ENCODE data around the gene GPR108.

DNA sequence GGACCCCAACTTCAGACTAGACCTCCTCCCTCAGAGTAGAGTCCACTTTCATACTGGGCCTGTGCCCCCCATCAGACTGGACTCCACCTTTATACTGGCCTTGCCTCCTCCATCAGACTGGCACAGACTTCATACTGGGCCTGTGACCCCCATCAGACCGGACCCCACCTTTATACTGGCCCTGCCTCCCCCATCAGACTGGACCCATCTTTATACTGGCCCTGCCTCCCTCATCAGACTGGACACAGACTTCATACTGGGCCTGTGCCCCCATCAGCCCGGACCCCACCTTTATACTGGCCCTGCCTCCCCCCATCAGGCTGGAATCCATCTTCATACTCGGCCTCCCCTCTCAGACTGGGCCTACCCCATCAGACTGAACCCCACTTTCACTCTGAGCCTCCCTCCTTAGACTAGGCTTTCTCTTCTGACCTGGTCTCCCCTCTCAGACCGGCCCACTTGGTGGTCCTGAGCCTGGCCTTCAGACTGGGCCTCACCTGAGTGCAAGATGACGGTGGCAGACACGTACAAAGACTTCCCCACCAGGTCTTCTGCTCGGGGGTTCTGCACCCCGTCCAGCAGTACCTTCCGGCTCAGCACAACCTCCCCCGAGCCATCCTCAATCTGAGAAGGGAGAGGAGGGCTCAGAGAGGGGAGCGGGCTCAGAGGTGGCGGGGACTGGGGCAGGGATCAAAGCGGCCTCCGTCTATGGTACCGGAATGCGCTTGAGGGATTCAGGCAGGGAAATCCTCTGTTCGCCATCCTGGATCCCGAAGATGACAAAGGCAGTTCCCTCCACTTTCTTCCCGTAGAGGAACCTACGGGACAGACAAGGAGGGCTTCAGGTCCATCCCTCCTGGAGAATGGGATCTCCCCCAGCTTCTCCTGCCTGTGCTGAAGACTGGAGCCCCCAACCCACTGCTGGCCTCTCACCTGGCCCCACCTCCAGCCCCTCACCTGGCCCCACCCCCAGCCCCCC is 24.4 kb downstream of the GPR108 start:
- TF ChIP-seq, protein P1, sequence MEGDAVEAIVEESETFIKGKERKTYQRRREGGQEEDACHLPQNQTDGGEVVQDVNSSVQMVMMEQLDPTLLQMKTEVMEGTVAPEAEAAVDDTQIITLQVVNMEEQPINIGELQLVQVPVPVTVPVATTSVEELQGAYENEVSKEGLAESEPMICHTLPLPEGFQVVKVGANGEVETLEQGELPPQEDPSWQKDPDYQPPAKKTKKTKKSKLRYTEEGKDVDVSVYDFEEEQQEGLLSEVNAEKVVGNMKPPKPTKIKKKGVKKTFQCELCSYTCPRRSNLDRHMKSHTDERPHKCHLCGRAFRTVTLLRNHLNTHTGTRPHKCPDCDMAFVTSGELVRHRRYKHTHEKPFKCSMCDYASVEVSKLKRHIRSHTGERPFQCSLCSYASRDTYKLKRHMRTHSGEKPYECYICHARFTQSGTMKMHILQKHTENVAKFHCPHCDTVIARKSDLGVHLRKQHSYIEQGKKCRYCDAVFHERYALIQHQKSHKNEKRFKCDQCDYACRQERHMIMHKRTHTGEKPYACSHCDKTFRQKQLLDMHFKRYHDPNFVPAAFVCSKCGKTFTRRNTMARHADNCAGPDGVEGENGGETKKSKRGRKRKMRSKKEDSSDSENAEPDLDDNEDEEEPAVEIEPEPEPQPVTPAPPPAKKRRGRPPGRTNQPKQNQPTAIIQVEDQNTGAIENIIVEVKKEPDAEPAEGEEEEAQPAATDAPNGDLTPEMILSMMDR (IDR thresholded peaks at IDR 0.05): no peak
- TF ChIP-seq POLR2A (IDR thresholded peaks at IDR 0.05): no peak

Measured in thyroid gland (tissue), 4 donors.